IMR-90 (cell line): ENCODE data around the gene CH25H. TPM values are rescaled to one million over a fixed set of nuclear protein-coding genes. Genes with fewer than 3 reads are reported as not detected.

Experiments used
- ATAC-seq: fragments of 200-7000 bp; cut with Tn5 transposase; 2 replicates; pipeline ENCODE4 v1.9.1; 2020; ENCODE audit warnings: low read depth, mild to moderate bottlenecking, moderate library complexity
- BruUV-seq: library from RNA; stranded (reverse); fragments of 400-500 nt; replicated peaks from 2 replicates; lab custom pipeline; 2021; lab: Mats Ljungman, UMichigan
- CTCF ChIA-PET: fragments of 300-600 bp; formaldehyde crosslinking; extraction: SDS; loops from one replicate; lab custom pipeline; 2021; ENCODE audit warnings: antibody characterized with exemption; lab: Yijun Ruan, JAX
- POLR2A ChIA-PET: fragments of 300-600 bp; sonication (Branson Sonifier 250); formaldehyde crosslinking; loops from one replicate; lab custom pipeline; 2022; ENCODE audit warnings: antibody characterized with exemption; ENCODE audit not compliant: unreplicated experiment; lab: Charles Lee
- DNase-seq: peaks from one replicate; pipeline ENCODE4 v3.0.0; 2013
- H2AFZ ChIP-seq: replicated peaks from 2 replicates; pipeline ENCODE3; 2013; ENCODE audit warnings: low read length, mild to moderate bottlenecking; ENCODE audit not compliant: poor library complexity
- H2AK5ac ChIP-seq: 2 replicates; pipeline ENCODE4 v1.6.1; 2013; ENCODE audit warnings: low read depth, low read length, inconsistent platforms
- H2AK9ac ChIP-seq: replicated peaks from 2 replicates; pipeline ENCODE3; 2013; ENCODE audit warnings: mild to moderate bottlenecking, low read depth, low read length, moderate library complexity; ENCODE audit not compliant: poor library complexity
- H2BK120ac ChIP-seq: 2 replicates; pipeline ENCODE4 v1.6.1; 2013; ENCODE audit warnings: low read depth, low read length, inconsistent platforms
- H2BK15ac ChIP-seq: 3 replicates; pipeline ENCODE4 v1.6.1; 2013; ENCODE audit warnings: low read depth, low read length, inconsistent platforms
- H2BK20ac ChIP-seq: 2 replicates; pipeline ENCODE4 v1.6.1; 2013; ENCODE audit warnings: low read depth, mild to moderate bottlenecking, inconsistent platforms, low read length, moderate library complexity
- H2BK5ac ChIP-seq: 2 replicates; pipeline ENCODE4 v1.6.1; 2013; ENCODE audit warnings: mild to moderate bottlenecking, low read depth, low read length, inconsistent platforms; ENCODE audit not compliant: poor library complexity, severe bottlenecking
- H3K14ac ChIP-seq: replicated peaks from 2 replicates; pipeline ENCODE4 v1.6.1; 2013; ENCODE audit warnings: low read depth, low read length, inconsistent platforms
- H3K18ac ChIP-seq: 2 replicates; pipeline ENCODE4 v1.6.1; 2013; ENCODE audit warnings: low read depth, low read length, control low read depth
- H3K23ac ChIP-seq: 2 replicates; pipeline ENCODE4 v1.6.1; 2013; ENCODE audit warnings: low read depth, low read length, inconsistent platforms
- H3K27ac ChIP-seq: 2 replicates; pipeline ENCODE4 v1.5.1; 2013; ENCODE audit warnings: mild to moderate bottlenecking, control low read depth, low read length; ENCODE audit not compliant: insufficient read depth
- H3K27me3 ChIP-seq: 2 replicates; pipeline ENCODE4 v1.6.1; 2013; ENCODE audit warnings: low read length; ENCODE audit not compliant: control insufficient read depth, insufficient read depth
- H3K36me3 ChIP-seq: 2 replicates; pipeline ENCODE4 v1.6.1; 2013; ENCODE audit warnings: low read length, mixed read lengths; ENCODE audit not compliant: control insufficient read depth, insufficient read depth
- H3K4ac ChIP-seq: 2 replicates; pipeline ENCODE4 v1.6.1; 2013; ENCODE audit warnings: low read depth, low read length, inconsistent platforms
- H3K4me1 ChIP-seq: 2 replicates; pipeline ENCODE4 v1.6.1; 2013; ENCODE audit warnings: low read length, mixed read lengths; ENCODE audit not compliant: control insufficient read depth, insufficient read depth
- H3K4me2 ChIP-seq: 2 replicates; pipeline ENCODE4 v1.6.1; 2013; ENCODE audit warnings: low read depth, mild to moderate bottlenecking, control low read depth, low read length, moderate library complexity
- H3K4me3 ChIP-seq: 2 replicates; pipeline ENCODE4 v1.5.1; 2013; ENCODE audit warnings: low read depth, mild to moderate bottlenecking, control low read depth, low read length, moderate library complexity; ENCODE audit not compliant: insufficient read depth
- H3K56ac ChIP-seq: 2 replicates; pipeline ENCODE4 v1.6.1; 2013; ENCODE audit warnings: low read length, inconsistent platforms; ENCODE audit not compliant: insufficient read depth; ENCODE audit errors: extremely low read depth
- H3K79me1 ChIP-seq, 2 experiments: 2 replicates each; pipeline ENCODE4 v1.6.1; 2013; ENCODE audit warnings: low read length in 2 of 2, inconsistent platforms in 1 of 2, low read depth in 1 of 2
- H3K9ac ChIP-seq: 2 replicates; pipeline ENCODE4 v1.6.1; 2013; ENCODE audit warnings: low read depth, low read length, control low read depth
- H3K9me1 ChIP-seq: 2 replicates; pipeline ENCODE4 v1.6.1; 2013; ENCODE audit warnings: low read length, inconsistent platforms; ENCODE audit not compliant: insufficient read depth
- H3K9me3 ChIP-seq: 2 replicates; pipeline ENCODE4 v1.6.1; 2013; ENCODE audit warnings: low read length; ENCODE audit not compliant: control insufficient read depth, insufficient read depth
- H4K20me1 ChIP-seq: 2 replicates; pipeline ENCODE4 v1.6.1; 2013; ENCODE audit warnings: low read length, inconsistent platforms; ENCODE audit not compliant: insufficient read depth
- H4K5ac ChIP-seq: 2 replicates; pipeline ENCODE4 v1.6.1; 2013; ENCODE audit warnings: mild to moderate bottlenecking, low read depth, low read length, control low read depth
- H4K8ac ChIP-seq, 2 experiments: 2 replicates each; pipeline ENCODE4 v1.6.1; 2013; ENCODE audit warnings: low read depth in 2 of 2, low read length in 2 of 2, control low read depth in 1 of 2, inconsistent platforms in 1 of 2
- H4K91ac ChIP-seq: 2 replicates; pipeline ENCODE4 v1.6.1; 2013; ENCODE audit warnings: low read depth, low read length, inconsistent platforms; ENCODE audit not compliant: insufficient read depth
- BHLHE40 ChIP-seq: fragments of 150-350 bp; IDR thresholded peaks from 2 replicates; pipeline ENCODE4 v1.6.1; 2016; ENCODE audit warnings: mild to moderate bottlenecking, low read depth, low read length
- CHD1 ChIP-seq: IDR thresholded peaks from 2 replicates; pipeline ENCODE4 v1.6.1; 2012; ENCODE audit warnings: low read depth, low read length, improper control_type of control experiment
- CTCF ChIP-seq: conservative IDR thresholded peaks from 2 replicates; pipeline ENCODE4 v1.5.1; 2012; ENCODE audit warnings: mild to moderate bottlenecking, low read depth, low read length, improper control_type of control experiment
- FOS ChIP-seq: fragments of 150-350 bp; IDR thresholded peaks from 2 replicates; pipeline ENCODE4 v1.6.1; 2016; ENCODE audit warnings: low read depth, low read length
- MAFK ChIP-seq: IDR thresholded peaks from 2 replicates; pipeline ENCODE4 v1.6.1; 2012; ENCODE audit warnings: low read depth, low read length, improper control_type of control experiment
- MXI1 ChIP-seq: IDR thresholded peaks from 2 replicates; pipeline ENCODE4 v1.6.1; 2012; ENCODE audit warnings: low read depth, mild to moderate bottlenecking, low read length, moderate library complexity, borderline replicate concordance
- NFE2L2 ChIP-seq: fragments of 150-350 bp; IDR thresholded peaks from 2 replicates; pipeline ENCODE4 v1.6.1; 2016; ENCODE audit warnings: low read depth, mild to moderate bottlenecking, low read length
- POLR2A ChIP-seq: IDR thresholded peaks from 2 replicates; pipeline ENCODE4 v1.6.1; 2012; ENCODE audit warnings: mild to moderate bottlenecking, low read depth, low read length
- RCOR1 ChIP-seq: IDR thresholded peaks from 2 replicates; pipeline ENCODE4 v1.6.1; 2012; ENCODE audit warnings: mild to moderate bottlenecking, low read length, improper control_type of control experiment; ENCODE audit not compliant: insufficient replicate concordance
- RFX5 ChIP-seq: IDR thresholded peaks from 2 replicates; pipeline ENCODE4 v1.8.0; 2012; ENCODE audit warnings: low read depth, mild to moderate bottlenecking, low read length, moderate library complexity
- USF2 ChIP-seq: fragments of 150-350 bp; IDR thresholded peaks from 2 replicates; pipeline ENCODE4 v1.6.1; 2017; ENCODE audit warnings: mild to moderate bottlenecking, antibody characterized with exemption, low read length, low read depth
- WGBS, 2 experiments: methylation state at CpG; one replicate each; pipeline versions ENCODE4 v1.1.5 to v1.1.7; 2013; ENCODE audit warnings: missing lambda C conversion rate in 2 of 2; ENCODE audit not compliant: insufficient read length in 1 of 2; ENCODE audit errors: extremely low coverage in 2 of 2; 5-methylcytosine and 5-hydroxymethylcytosine counted together
- dilution Hi-C: fragments of 300-500 bp; cut with HindIII; formaldehyde crosslinking; loops from one replicate; pipeline ENCODE4 v1.14.3; 2018; ENCODE audit warnings: low sequenced_read_pairs; ENCODE audit not compliant: unreplicated experiment
- in situ Hi-C: fragments of 300-500 bp; cut with MboI; formaldehyde crosslinking; loops from 3 replicates; pipeline ENCODE4 v1.14.3; 2019; ENCODE audit warnings: low sequenced_read_pairs, inconsistent platforms, mixed read lengths
- intact Hi-C: fragments of 100-400 bp; cut with micrococcal nuclease; formaldehyde crosslinking; loops from 2 replicates; pipeline ENCODE4 v1.10.0; 2022
- polyA plus RNA-seq, 3 experiments: library from polyadenylated mRNA; depleted of rRNA; stranded (reverse); fragments of >200 nt; gene quantifications; 2 replicates each; pipeline ENCODE4 v1.2.3, GENCODE V29; 2012; ENCODE audit warnings: low replicate concordance in 1 of 3
- total RNA-seq: library from RNA; depleted of rRNA; stranded (reverse); fragments of >200 nt; gene quantifications from 2 replicates; pipeline ENCODE4 v1.2.3, GENCODE V29; 2012

The CH25H gene
- total and polyA plus RNA-seq, 2 of the 4 experiments (the other 2 are of a cell fraction): 0.12 to 0.18 TPM

- Histone ChIP-seq H3K4ac (no peak overlapping the region), H3K36me3 (no peaks in the 10 kb centered on the region), H3K18ac (no peak overlapping the region), H3K56ac (no peak overlapping the region), H3K27ac (no peak overlapping the region), H3K9me1 (no peaks in the 10 kb centered on the region), H2AK9ac (no peak overlapping the region), H2AK5ac (no peak overlapping the region), H2BK5ac (no peak overlapping the region), H3K27me3 (no peaks in the 10 kb centered on the region), H2BK120ac (no peak overlapping the region), H3K4me1 (no peaks in the 10 kb centered on the region), H4K20me1 (no peaks in the 10 kb centered on the region), H3K4me2 (no peak overlapping the region), H2BK20ac (no peak overlapping the region), H4K5ac (no peak overlapping the region), H3K23ac (no peak overlapping the region), H2BK15ac (no peak overlapping the region), H3K14ac (no peak overlapping the region), H3K9ac (no peak overlapping the region), H3K9me3 (no peaks in the 10 kb centered on the region), H4K8ac (no peak overlapping the region), H3K79me1 (no peaks in the 10 kb centered on the region), H3K4me3 (no peak overlapping the region), H4K91ac (no peak overlapping the region), H2AFZ (no peak overlapping the region)
- CTCF ChIA-PET: no interaction called here
- TF ChIP-seq RCOR1 (no peak), MAFK (no peak), RFX5 (no peak), POLR2A (no peak), CHD1 (no peak), BHLHE40 (no peak), CTCF (no peak), MXI1 (no peak), FOS (no peak), USF2 (no peak), NFE2L2 (no peak)
- DNase-seq: no peak
- intact Hi-C loops (no loop called here), dilution Hi-C loops (no loop called here), in situ Hi-C loops (loop anchor here (10.0 kb wide), 1 partner anchor 393 kb away; no protein-coding TSS in a partner anchor)
- no TSS peak for BruUV-seq
- POLR2A ChIA-PET: no interaction called here
- ATAC-seq: no peak
- 82% methylated on average over 2 of the region's 3 CpGs; no CpG with 5 or more reads in 1 of the 2 experiments for WGBS, 2 experiments
These were observed 21.0 kb upstream of the CH25H start for GRCh38 chr10:89228146-89228545.
